Measurements from ENCODE around the gene BICC1.
"Not testable (repeated sequence)": the region's sequence is repeated elsewhere in the genome, so short reads cannot be mapped to it uniquely, and the experiment has no call there.

Gene BICC1

GRCh38 chr10:58836991-58837575 lies 324.4 kb downstream of the BICC1 start:
- no peak for DNase-seq

GRCh38 chr10:58837826-58838225 lies 325.2 kb downstream of the BICC1 start:
- no peak for DNase-seq

GRCh38 chr10:58838561-58839208 lies 326.0 kb downstream of the BICC1 start:
- no peak for DNase-seq

- no peak for DNase-seq
Observed at GRCh38 chr10:58839771-58840170, 327.1 kb downstream of the BICC1 start.

GRCh38 chr10:58840840-58841435 lies 328.3 kb downstream of the BICC1 start:
- no peak for DNase-seq

GRCh38 chr10:58842860-58843376 lies 330.2 kb downstream of the BICC1 start:
- no peak for DNase-seq

GRCh38 chr10:58843760-58844159 lies 331.1 kb downstream of the BICC1 start:
- DNase-seq: no peak

GRCh38 chr10:58844680-58845079 lies 332.0 kb downstream of the BICC1 start:
- no peak for DNase-seq

GRCh38 chr10:58846856-58847255 lies 334.2 kb downstream of the BICC1 start:
- DNase-seq: no peak

GRCh38 chr10:58851606-58852005 lies 338.9 kb downstream of the BICC1 start:
- DNase-seq: no peak

- DNase-seq: no peak
Observed at GRCh38 chr10:58853668-58854067, 341.0 kb downstream of the BICC1 start.

GRCh38 chr10:58854811-58855210 lies 342.1 kb downstream of the BICC1 start:
- no peak for DNase-seq

- DNase-seq: no peak
Observed at GRCh38 chr10:58856508-58857240, 344.0 kb downstream of the BICC1 start.

GRCh38 chr10:58857251-58857805 lies 344.7 kb downstream of the BICC1 start:
- no peak for DNase-seq

- DNase-seq: not testable (repeated sequence)
Observed at GRCh38 chr10:58858123-58858522, 345.5 kb downstream of the BICC1 start.

GRCh38 chr10:58859526-58859925 lies 346.9 kb downstream of the BICC1 start:
- no peak for DNase-seq

GRCh38 chr10:58867683-58868082 lies 355.0 kb downstream of the BICC1 start:
- DNase-seq: no peak

- DNase-seq: no peak
Observed at GRCh38 chr10:58868736-58869435, 356.2 kb downstream of the BICC1 start.

- no peak for DNase-seq
Observed at GRCh38 chr10:58870070-58870469, 357.4 kb downstream of the BICC1 start.

- DNase-seq: no peak
Observed at GRCh38 chr10:58873161-58873560, 360.5 kb downstream of the BICC1 start.

All from SHP77 treated with DMSO at 0.1 percent for 48 hours (cell line).